Tibial nerve (tissue), 4 donors: ENCODE measurements around the gene PEX6. TPM values are rescaled to one million over a fixed set of nuclear protein-coding genes. Genes with fewer than 3 reads are reported as not detected.
A peak's percentile ranks its signal among the peaks of the same experiment; 100 is the strongest.

ENCODE experiments used
- DNase-seq, 2 donors: peaks; one replicate each; pipeline ENCODE4 v3.0.0-alpha.2; 2019; ENCODE audit warnings: low spot score in 2 of 2
- H3K27ac ChIP-seq, 4 donors: fragments of 200-600 bp; sonication (generic) in 3 of 4; one replicate each; pipeline ENCODE4 v1.5.1; 2017 to 2019; ENCODE audit warnings: mild to moderate bottlenecking in 1 of 4
- H3K27me3 ChIP-seq, 2 donors: fragments of 200-600 bp; sonication (generic) in 1 of 2; one replicate each; pipeline versions ENCODE4 v1.5.1 to v1.6.0; 2017 to 2019
- H3K36me3 ChIP-seq, 3 donors: fragments of 200-600 bp; sonication (generic); one replicate each; pipeline ENCODE4 v1.5.1; 2018 to 2019
- H3K4me1 ChIP-seq, 4 donors: fragments of 200-600 bp; sonication (generic) in 3 of 4; one replicate each; pipeline ENCODE4 v1.5.1; 2017 to 2019
- H3K4me3 ChIP-seq, 4 donors: fragments of 200-600 bp; sonication (generic) in 3 of 4; one replicate each; pipeline ENCODE4 v1.5.1; 2017 to 2019; ENCODE audit warnings: mild to moderate bottlenecking in 1 of 4, moderate library complexity in 1 of 4
- H3K9me3 ChIP-seq, 4 donors: fragments of 200-600 bp; sonication (generic) in 3 of 4; one replicate each; pipeline ENCODE4 v1.5.1; 2017 to 2019
- CTCF ChIP-seq, 5 experiments: fragments of 200-600 bp in 3 of 5; fragments of 450-650 bp in 2 of 5; sonication (generic) in 3 of 5; IDR thresholded peaks; one replicate each; pipeline ENCODE4 v1.5.1; 2016 to 2019; ENCODE audit warnings: antibody characterized with exemption in 5 of 5, mild to moderate bottlenecking in 3 of 5, moderate library complexity in 2 of 5
- EP300 ChIP-seq, 2 donors: sonication (generic); formaldehyde crosslinking; IDR thresholded peaks; one replicate each; pipeline ENCODE4 v1.6.1; 2017; ENCODE audit warnings: antibody characterized with exemption in 2 of 2, mild to moderate bottlenecking in 1 of 2
- POLR2A ChIP-seq, 2 donors: fragments of 450-650 bp; IDR thresholded peaks; one replicate each; pipeline ENCODE4 v1.6.1; 2017; ENCODE audit warnings: antibody characterized with exemption in 2 of 2, mild to moderate bottlenecking in 2 of 2, moderate library complexity in 2 of 2
- WGBS, 2 donors: methylation state at CpG; one replicate each; pipeline ENCODE4 v1.1.5; 2018; 5-methylcytosine and 5-hydroxymethylcytosine counted together
- total RNA-seq, 4 donors: library from RNA; depleted of rRNA; stranded (reverse); fragments of >200 nt; gene quantifications; one replicate each; pipeline ENCODE4 v1.1.0, GENCODE V29; 2016

PEX6 gene
- total RNA-seq, 4 donors from 2014 or later = 20.3 to 32.8 (median 27.3) TPM

DNA sequence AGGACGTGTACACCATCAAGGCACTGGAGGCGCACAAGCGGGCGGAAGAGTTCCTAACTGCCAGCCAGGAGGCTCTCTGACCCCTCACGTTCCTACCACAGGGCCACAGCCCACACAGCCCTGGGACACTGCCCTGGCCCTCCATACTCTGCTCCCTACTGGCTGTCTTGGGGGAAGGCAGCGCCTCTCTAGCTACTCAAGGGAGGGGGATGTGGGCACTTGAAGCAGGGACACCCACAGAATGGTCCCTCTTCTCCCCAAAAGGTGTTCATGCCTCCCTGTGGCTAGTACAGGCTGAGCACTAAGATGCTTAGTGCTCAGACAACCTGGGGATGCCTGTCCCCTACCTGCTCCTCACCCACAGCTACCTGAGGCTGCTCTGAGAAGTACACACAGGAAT is 32.2 kb upstream of the PEX6 start:
- TF ChIP-seq POLR2A (IDR thresholded peaks at IDR 0.05) = no peak
- no peak for TF ChIP-seq CTCF (IDR thresholded peaks at IDR 0.05)
- no peak for TF ChIP-seq EP300 (IDR thresholded peaks at IDR 0.05)
- no peak overlapping the region for H3K4me3 ChIP-seq
- no peak overlapping the region for H3K27ac ChIP-seq
- WGBS, 2 donors = 66 to 69% methylated on average over 5 to 6 of the region's 6 CpGs
- DNase-seq = no peak
- H3K27me3 ChIP-seq = no peaks in the 10 kb centered on the region
- H3K9me3 ChIP-seq = no peaks in the 10 kb centered on the region
- peaks cover 5 to 40% (median 15%) of the 10 kb centered on the region in 4 donors for H3K4me1 ChIP-seq
- peaks cover 0 to 64% (median 8%) of the 10 kb centered on the region in 3 donors for H3K36me3 ChIP-seq

GRCh38 chr6:43009124-43009523 is 30.1 kb upstream of the PEX6 start:
- Histone ChIP-seq H3K36me3 (peaks cover 0 to 70% (median 8%) of the 10 kb centered on the region in 3 donors), H3K27me3 (no peaks in the 10 kb centered on the region), H3K27ac (no peak overlapping the region), H3K4me3 (no peak overlapping the region), H3K4me1 (peaks cover 0 to 22% (median 3%) of the 10 kb centered on the region in 4 donors), H3K9me3 (no peaks in the 10 kb centered on the region)
- WGBS, 2 donors = 65 to 69% methylated on average over 6 of the region's 6 CpGs
- TF ChIP-seq EP300 (IDR thresholded peaks at IDR 0.05) = no peak
- TF ChIP-seq POLR2A (IDR thresholded peaks at IDR 0.05) = no peak
- TF ChIP-seq CTCF (IDR thresholded peaks at IDR 0.05) = peak in 2 of 5 experiments; percentile 10 to 13
- DNase-seq = no peak

DNA sequence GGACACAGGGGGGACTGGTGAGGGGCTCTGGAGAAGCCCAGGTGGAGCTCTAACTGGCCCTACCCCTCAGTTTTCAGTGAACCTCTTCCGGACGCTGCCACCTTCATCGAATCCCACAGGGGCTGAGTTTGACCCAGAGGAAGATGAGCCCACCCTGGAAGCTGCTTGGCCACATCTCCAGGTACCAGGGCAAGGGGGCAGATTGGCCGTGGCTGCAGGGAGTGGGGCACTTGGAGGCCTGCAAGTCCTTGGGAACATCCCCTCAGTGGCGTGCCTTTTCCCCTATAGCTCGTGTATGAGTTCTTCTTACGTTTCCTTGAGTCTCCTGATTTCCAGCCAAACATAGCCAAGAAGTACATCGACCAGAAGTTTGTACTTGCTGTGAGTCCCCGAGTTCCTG is 28.1 kb upstream of the PEX6 start:
- no peaks in the 10 kb centered on the region for H3K27me3 ChIP-seq
- peaks cover 0 to 71% (median 8%) of the 10 kb centered on the region in 3 donors for H3K36me3 ChIP-seq
- no peak for TF ChIP-seq EP300 (IDR thresholded peaks at IDR 0.05)
- no peak for TF ChIP-seq CTCF (IDR thresholded peaks at IDR 0.05)
- no peak for TF ChIP-seq POLR2A (IDR thresholded peaks at IDR 0.05)
- H3K4me1 ChIP-seq = peaks cover 0 to 8% (median 0%) of the 10 kb centered on the region in 4 donors
- H3K9me3 ChIP-seq = no peaks in the 10 kb centered on the region
- DNase-seq = no peak
- no peak overlapping the region for H3K27ac ChIP-seq
- no peak overlapping the region for H3K4me3 ChIP-seq
- 89 to 93% methylated on average over 9 of the region's 9 CpGs for WGBS, 2 donors

DNA sequence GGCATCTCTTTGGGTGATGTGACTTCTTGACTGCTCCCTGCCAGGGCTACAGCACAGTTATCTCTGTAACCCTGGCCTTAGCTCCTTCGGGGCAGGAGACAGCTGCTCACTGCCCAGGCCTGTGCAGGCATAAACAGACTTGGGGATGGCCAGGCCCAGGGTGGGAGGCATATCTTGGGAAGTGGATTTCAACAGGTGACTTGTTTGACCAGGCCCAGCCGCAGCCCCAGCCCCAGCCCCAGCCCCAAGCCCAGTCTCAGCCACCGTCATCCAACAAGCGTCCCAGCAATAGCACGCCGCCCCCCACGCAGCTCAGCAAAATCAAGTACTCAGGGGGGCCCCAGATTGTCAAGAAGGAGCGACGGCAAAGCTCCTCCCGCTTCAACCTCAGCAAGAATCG is 27.3 kb upstream of the PEX6 start:
- Histone ChIP-seq H3K4me3 (no peak overlapping the region), H3K27ac (no peak overlapping the region), H3K9me3 (no peaks in the 10 kb centered on the region), H3K36me3 (peaks cover 0 to 63% (median 5%) of the 10 kb centered on the region in 3 donors), H3K4me1 (no peaks in the 10 kb centered on the region), H3K27me3 (no peaks in the 10 kb centered on the region)
- no peak for DNase-seq
- TF ChIP-seq EP300 (IDR thresholded peaks at IDR 0.05) = no peak
- TF ChIP-seq POLR2A (IDR thresholded peaks at IDR 0.05) = no peak
- TF ChIP-seq CTCF (IDR thresholded peaks at IDR 0.05) = no peak
- 91 to 97% methylated on average over 11 of the region's 11 CpGs for WGBS, 2 donors

- H3K4me1 ChIP-seq = no peaks in the 10 kb centered on the region
- TF ChIP-seq EP300 (IDR thresholded peaks at IDR 0.05) = no peak
- TF ChIP-seq CTCF (IDR thresholded peaks at IDR 0.05) = no peak
- TF ChIP-seq POLR2A (IDR thresholded peaks at IDR 0.05) = no peak
- WGBS, 2 donors = 91 to 94% methylated on average over 5 of the region's 5 CpGs
- no peak overlapping the region for H3K4me3 ChIP-seq
- H3K9me3 ChIP-seq = no peaks in the 10 kb centered on the region
- H3K27me3 ChIP-seq = no peaks in the 10 kb centered on the region
- no peak for DNase-seq
- H3K27ac ChIP-seq = no peak overlapping the region
- peaks cover 0 to 63% (median 5%) of the 10 kb centered on the region in 3 donors for H3K36me3 ChIP-seq
Measured at GRCh38 chr6:43005844-43006243, 26.9 kb upstream of the PEX6 start.
